Natural killer cell (primary cell): Measurements from ENCODE around the gene TRIM28. TPM values are rescaled to one million over a fixed set of nuclear protein-coding genes. Genes with fewer than 3 reads are reported as not detected.

ENCODE experiments used
- ATAC-seq, 3 donors: fragments of 150-1000 bp in 2 of 3; fragments of 200-7000 bp in 1 of 3; cut with Tn5 transposase; 1 replicate in 1 of 3; 2 replicates in 2 of 3; pipeline ENCODE4 v1.10.0; 2021; ENCODE audit warnings: mild to moderate bottlenecking in 2 of 3, moderate library complexity in 2 of 3
- DNase-seq, 2 donors: peaks; one replicate each; pipeline versions ENCODE4 v3.0.0 to v3.0.0-alpha.2; 2013 to 2021; ENCODE audit warnings: mixed read lengths in 1 of 2
- H3K27ac ChIP-seq: one replicate; pipeline ENCODE4 v1.5.1; 2013; ENCODE audit warnings: mild to moderate bottlenecking, low read length
- H3K27me3 ChIP-seq: one replicate; pipeline ENCODE4 v1.6.1; 2013; ENCODE audit warnings: low read length; ENCODE audit not compliant: control insufficient read depth, insufficient read depth
- H3K36me3 ChIP-seq: one replicate; pipeline ENCODE4 v1.6.1; 2013; ENCODE audit warnings: low read length; ENCODE audit not compliant: control insufficient read depth, insufficient read depth
- H3K4me1 ChIP-seq: one replicate; pipeline ENCODE4 v1.6.1; 2013; ENCODE audit warnings: low read length; ENCODE audit not compliant: control insufficient read depth, insufficient read depth
- H3K4me3 ChIP-seq: one replicate; pipeline ENCODE4 v1.5.1; 2013; ENCODE audit warnings: low read length
- H3K9me3 ChIP-seq: one replicate; pipeline ENCODE4 v1.6.1; 2013; ENCODE audit warnings: low read length; ENCODE audit not compliant: control insufficient read depth, insufficient read depth
- H3K27ac Mint-ChIP-seq, 2 donors: one replicate each; pipeline ENCODE4 v1.8.0; 2022; ENCODE audit warnings: mild to moderate bottlenecking in 2 of 2, mixed read lengths in 2 of 2, moderate library complexity in 1 of 2
- H3K27me3 Mint-ChIP-seq, 2 donors: one replicate each; pipeline ENCODE4 v1.8.0; 2022; ENCODE audit warnings: low read depth in 2 of 2, mixed read lengths in 2 of 2
- H3K36me3 Mint-ChIP-seq: one replicate; pipeline ENCODE4 v1.8.0; 2022; ENCODE audit warnings: mixed read lengths
- H3K4me1 Mint-ChIP-seq, 2 donors: one replicate each; pipeline ENCODE4 v1.8.0; 2022; ENCODE audit warnings: mixed read lengths in 2 of 2
- H3K4me3 Mint-ChIP-seq: one replicate; pipeline ENCODE4 v1.8.0; 2022; ENCODE audit warnings: mild to moderate bottlenecking, moderate library complexity, mixed read lengths
- H3K9me3 Mint-ChIP-seq, 2 donors: one replicate each; pipeline ENCODE4 v1.8.0; 2022; ENCODE audit warnings: mixed read lengths in 2 of 2
- WGBS: methylation state at CpG from one replicate; pipeline ENCODE4 v1.1.7; 2013; ENCODE audit warnings: missing lambda C conversion rate; ENCODE audit not compliant: insufficient coverage; 5-methylcytosine and 5-hydroxymethylcytosine counted together
- intact Hi-C: fragments of 100-400 bp; cut with micrococcal nuclease; formaldehyde crosslinking; loops from one replicate; pipeline ENCODE4 v1.14.2; 2022
- total RNA-seq, 4 donors: library from RNA; stranded (reverse); fragments of 120-200 nt in 1 of 4; gene quantifications; one replicate each; pipeline versions ENCODE4 v1.2.3 to v1.2.4, GENCODE V29; 2013 to 2022
- TF ChIP-seq, protein P1 (sequence below): fragments of 200-600 bp; IDR thresholded peaks from one replicate; pipeline ENCODE4 v1.8.0; 2022; ENCODE audit warnings: antibody characterized with exemption

Gene TRIM28
- total RNA-seq, 3 donors from 2014 or later (not counting 1 experiment from before 2014, with no cell fraction given) = 330 to 451 (median 408) TPM

DNA sequence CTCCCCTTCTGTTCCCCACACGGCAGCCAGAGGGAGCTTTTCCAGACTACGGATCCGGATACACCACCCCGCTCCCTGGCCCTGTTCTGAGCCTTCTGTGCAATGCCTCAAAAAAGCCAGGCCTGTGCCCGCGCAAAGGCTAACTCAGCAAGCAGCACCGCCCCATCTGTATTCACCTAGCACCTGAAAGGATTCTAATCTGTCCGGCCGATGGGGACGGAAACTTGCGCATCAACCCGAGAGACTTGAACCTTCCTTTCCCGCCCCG is 24.8 kb upstream of the TRIM28 start:
- Histone ChIP-seq H3K4me1 (peaks cover 43% of the 10 kb centered on the region), H3K36me3 (peaks cover 16% of the 10 kb centered on the region), H3K27ac (peak overlapping the region; percentile 98), H3K4me3 (peak overlapping the region; percentile 81), H3K27me3 (no peaks in the 10 kb centered on the region), H3K9me3 (no peaks in the 10 kb centered on the region)
- no peak for ATAC-seq
- H3K4me1 Mint-ChIP-seq = peaks cover 25 to 52% of the 10 kb centered on the region in 2 donors
- no peaks in the 10 kb centered on the region for H3K27me3 Mint-ChIP-seq
- H3K27ac Mint-ChIP-seq = peak overlapping the region; percentile 97 to 100
- WGBS = 0% methylated on average over 14 of the region's 14 CpGs
- H3K9me3 Mint-ChIP-seq = no peaks in the 10 kb centered on the region
- DNase-seq = peak; percentile 27 to 75
- peak overlapping the region; percentile 97 for H3K4me3 Mint-ChIP-seq
- TF ChIP-seq, protein P1, sequence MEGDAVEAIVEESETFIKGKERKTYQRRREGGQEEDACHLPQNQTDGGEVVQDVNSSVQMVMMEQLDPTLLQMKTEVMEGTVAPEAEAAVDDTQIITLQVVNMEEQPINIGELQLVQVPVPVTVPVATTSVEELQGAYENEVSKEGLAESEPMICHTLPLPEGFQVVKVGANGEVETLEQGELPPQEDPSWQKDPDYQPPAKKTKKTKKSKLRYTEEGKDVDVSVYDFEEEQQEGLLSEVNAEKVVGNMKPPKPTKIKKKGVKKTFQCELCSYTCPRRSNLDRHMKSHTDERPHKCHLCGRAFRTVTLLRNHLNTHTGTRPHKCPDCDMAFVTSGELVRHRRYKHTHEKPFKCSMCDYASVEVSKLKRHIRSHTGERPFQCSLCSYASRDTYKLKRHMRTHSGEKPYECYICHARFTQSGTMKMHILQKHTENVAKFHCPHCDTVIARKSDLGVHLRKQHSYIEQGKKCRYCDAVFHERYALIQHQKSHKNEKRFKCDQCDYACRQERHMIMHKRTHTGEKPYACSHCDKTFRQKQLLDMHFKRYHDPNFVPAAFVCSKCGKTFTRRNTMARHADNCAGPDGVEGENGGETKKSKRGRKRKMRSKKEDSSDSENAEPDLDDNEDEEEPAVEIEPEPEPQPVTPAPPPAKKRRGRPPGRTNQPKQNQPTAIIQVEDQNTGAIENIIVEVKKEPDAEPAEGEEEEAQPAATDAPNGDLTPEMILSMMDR = no peak
- H3K36me3 Mint-ChIP-seq = no peaks in the 10 kb centered on the region
- intact Hi-C loops = loop anchor here (1.0 to 2.0 kb wide), 2 partner anchors 20 to 336 kb away; partner anchors contain the start of gene ZNF274

DNA sequence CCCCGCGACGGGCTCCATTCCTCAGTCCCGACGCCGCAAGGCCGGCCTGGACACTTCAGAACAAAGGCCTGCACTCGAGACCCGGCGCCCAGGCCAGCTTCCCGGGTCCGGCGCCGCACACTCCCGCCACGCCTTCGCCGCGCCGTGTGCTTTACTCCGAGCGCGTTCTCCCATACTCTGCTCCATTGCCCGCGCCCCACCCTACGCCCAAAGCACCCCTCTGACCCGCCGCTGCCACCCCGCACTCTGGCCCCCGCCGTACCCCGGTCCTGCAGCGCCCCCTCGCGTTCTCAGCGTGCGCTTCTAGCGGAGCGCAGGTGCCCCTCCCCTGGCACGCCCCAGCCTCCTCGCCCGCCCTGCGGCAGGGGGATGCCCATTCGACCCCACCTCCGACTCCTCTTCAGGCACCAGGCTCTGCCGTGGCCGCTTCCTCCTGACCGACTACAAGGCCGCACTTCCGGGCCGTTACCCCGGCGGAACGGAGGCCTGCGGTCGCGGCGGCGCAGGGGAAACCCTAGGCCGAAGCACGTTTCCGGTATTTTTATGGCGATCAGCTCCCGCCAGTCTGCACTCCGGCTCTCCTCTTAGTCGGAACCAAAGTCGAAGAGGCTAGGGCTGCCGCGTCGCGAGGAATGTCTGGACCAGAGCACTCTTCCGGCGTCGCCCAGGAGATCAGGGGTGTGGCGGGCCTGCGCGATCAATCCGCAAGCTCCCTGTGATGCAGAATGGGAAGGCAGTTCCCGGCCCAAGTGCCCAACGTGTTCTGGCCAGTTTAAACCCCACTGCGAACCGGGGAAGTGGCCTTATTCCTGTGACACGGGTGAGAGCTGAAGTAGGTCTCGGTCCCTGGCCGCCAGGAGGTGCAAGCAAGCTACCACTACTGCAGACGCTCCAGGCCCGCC is 24.3 kb upstream of the TRIM28 start, which contains the start of gene ZBTB45:
Gene ZBTB45, minus strand, starts transcription at position 456 of the 902 bp plus-strand sequence. CDS start 2,137 bp downstream, outside the sequence.
- Mint-ChIP-seq H3K4me1 (peaks cover 25 to 46% of the 10 kb centered on the region in 2 donors), H3K36me3 (no peaks in the 10 kb centered on the region), H3K9me3 (no peaks in the 10 kb centered on the region), H3K4me3 (peak within 1 kb of the TSS; percentile 97), H3K27ac (peak within 1 kb of the TSS; percentile 97 to 100), H3K27me3 (no peaks in the 10 kb centered on the region)
- H3K9me3 ChIP-seq = no peaks in the 10 kb centered on the region
- under 1% methylated on average over 87 of the region's 87 CpGs for WGBS
- DNase-seq (peak; percentile 91 to 95), ATAC-seq (peak; percentile 80 to 93 (median 83))
- no peaks in the 10 kb centered on the region for H3K27me3 ChIP-seq
- H3K4me3 ChIP-seq = peak within 1 kb of the TSS; percentile 81
- intact Hi-C loops = loop anchor here (1.0 to 2.0 kb wide), 5 partner anchors 20 to 337 kb away; partner anchors contain the start of genes ZNF274 and ZNF446
- peaks cover 16% of the 10 kb centered on the region for H3K36me3 ChIP-seq
- H3K4me1 ChIP-seq = peaks cover 38% of the 10 kb centered on the region
- TF ChIP-seq, protein P1 = peak; percentile 71
- peak within 1 kb of the TSS; percentile 98 for H3K27ac ChIP-seq

DNA sequence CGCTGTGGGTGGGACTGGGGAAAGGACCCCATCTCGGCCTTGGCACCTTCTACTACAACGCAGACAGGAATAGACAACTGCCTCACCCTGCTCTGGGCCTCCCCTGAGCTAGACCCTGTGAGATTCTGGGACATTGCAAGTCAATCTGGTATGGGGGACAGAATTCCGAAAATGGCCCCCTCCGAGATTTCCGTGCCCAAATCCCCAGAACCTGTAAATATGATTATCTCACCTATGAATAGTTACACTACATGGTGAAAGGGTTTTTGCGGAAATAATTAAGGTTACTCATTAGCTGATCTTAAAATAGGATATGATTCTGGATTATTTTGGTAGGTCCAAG is 23.6 kb upstream of the TRIM28 start:
- intact Hi-C loops = loop anchor here (1.0 kb wide), 3 partner anchors 44 to 61 kb away; partner anchors contain the start of gene ZNF446
- peaks cover 16% of the 10 kb centered on the region for H3K36me3 ChIP-seq
- no peaks in the 10 kb centered on the region for H3K9me3 ChIP-seq
- peaks cover 25 to 44% of the 10 kb centered on the region in 2 donors for H3K4me1 Mint-ChIP-seq
- no peak for ATAC-seq
- H3K36me3 Mint-ChIP-seq = no peaks in the 10 kb centered on the region
- H3K4me3 Mint-ChIP-seq = peak overlapping the region; percentile 97
- peak overlapping the region; percentile 81 for H3K4me3 ChIP-seq
- H3K27ac Mint-ChIP-seq = peak overlapping the region; percentile 97 to 100
- no peaks in the 10 kb centered on the region for H3K9me3 Mint-ChIP-seq
- TF ChIP-seq, protein P1 = no peak
- H3K27me3 ChIP-seq = no peaks in the 10 kb centered on the region
- H3K27me3 Mint-ChIP-seq = no peaks in the 10 kb centered on the region
- H3K4me1 ChIP-seq = peaks cover 34% of the 10 kb centered on the region
- WGBS = 11% methylated on average over 4 of the region's 7 CpGs
- DNase-seq = no peak
- H3K27ac ChIP-seq = peak overlapping the region; percentile 98
